ENCODE data around the gene TP53INP2.

DNA sequence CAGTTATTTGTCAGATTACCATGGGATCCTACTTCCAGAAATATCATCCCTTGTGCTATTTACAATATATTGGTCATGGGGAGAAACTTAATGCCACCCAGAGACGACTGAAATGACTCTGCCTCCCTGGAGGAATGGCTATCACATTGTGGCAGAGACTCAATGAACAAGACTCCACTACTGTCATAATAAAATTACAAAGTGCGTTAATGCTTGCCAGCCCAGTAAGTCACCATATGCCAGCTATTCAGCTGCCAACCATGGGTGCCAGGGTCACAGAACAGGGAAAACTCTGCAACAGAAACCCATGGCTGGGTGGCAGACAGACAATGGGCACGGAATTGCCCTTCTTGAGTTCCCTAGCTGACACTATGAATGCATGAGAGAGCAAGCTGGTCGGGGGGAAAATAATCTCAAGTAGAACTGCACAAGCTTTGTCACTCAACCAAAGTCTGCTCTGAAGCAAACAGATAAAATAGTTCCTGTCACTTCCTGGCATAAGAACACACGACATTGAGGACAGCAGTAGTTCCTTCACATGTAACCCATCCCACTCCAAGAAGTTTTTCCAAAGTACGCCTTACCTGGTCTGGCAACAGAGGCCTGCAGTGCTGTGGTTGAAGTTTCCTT is 32.1 kb downstream of the TP53INP2 start:
- TF ChIP-seq, protein P1, sequence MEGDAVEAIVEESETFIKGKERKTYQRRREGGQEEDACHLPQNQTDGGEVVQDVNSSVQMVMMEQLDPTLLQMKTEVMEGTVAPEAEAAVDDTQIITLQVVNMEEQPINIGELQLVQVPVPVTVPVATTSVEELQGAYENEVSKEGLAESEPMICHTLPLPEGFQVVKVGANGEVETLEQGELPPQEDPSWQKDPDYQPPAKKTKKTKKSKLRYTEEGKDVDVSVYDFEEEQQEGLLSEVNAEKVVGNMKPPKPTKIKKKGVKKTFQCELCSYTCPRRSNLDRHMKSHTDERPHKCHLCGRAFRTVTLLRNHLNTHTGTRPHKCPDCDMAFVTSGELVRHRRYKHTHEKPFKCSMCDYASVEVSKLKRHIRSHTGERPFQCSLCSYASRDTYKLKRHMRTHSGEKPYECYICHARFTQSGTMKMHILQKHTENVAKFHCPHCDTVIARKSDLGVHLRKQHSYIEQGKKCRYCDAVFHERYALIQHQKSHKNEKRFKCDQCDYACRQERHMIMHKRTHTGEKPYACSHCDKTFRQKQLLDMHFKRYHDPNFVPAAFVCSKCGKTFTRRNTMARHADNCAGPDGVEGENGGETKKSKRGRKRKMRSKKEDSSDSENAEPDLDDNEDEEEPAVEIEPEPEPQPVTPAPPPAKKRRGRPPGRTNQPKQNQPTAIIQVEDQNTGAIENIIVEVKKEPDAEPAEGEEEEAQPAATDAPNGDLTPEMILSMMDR (IDR thresholded peaks at IDR 0.05): no peak
- TF ChIP-seq EP300 (IDR thresholded peaks at IDR 0.05) (no peak), POLR2A (IDR thresholded peaks at IDR 0.05) (no peak)
